GM12878 (cell line): ENCODE data around the gene LMOD3. TPM values are rescaled to one million over a fixed set of nuclear protein-coding genes. Genes with fewer than 3 reads are reported as not detected.

ENCODE experiments used
- ATAC-seq: fragments of 200-7000 bp; cut with Tn5 transposase; 3 replicates; pipeline ENCODE4 v1.9.1; 2020; ENCODE audit warnings: mild to moderate bottlenecking, moderate library complexity
- BruUV-seq: library from RNA; stranded (reverse); fragments of 400-500 nt; replicated peaks from 2 replicates; lab custom pipeline; 2021; lab: Mats Ljungman, UMichigan
- CTCF ChIA-PET: fragments of 300-600 bp; sonication (Branson Sonifier 250); formaldehyde crosslinking; extraction: SDS; loops from one replicate; lab custom pipeline; 2021; ENCODE audit warnings: inconsistent platforms; lab: Yijun Ruan, JAX
- POLR2A ChIA-PET: fragments of 350-600 bp; formaldehyde crosslinking; extraction: SDS; loops from one replicate; lab custom pipeline; 2021; ENCODE audit warnings: inconsistent platforms; lab: Charles Lee
- RAD21 ChIA-PET: fragments of 300-600 bp; sonication (Branson Sonifier 250); formaldehyde crosslinking; loops from one replicate; lab custom pipeline; 2023; ENCODE audit warnings: antibody characterized with exemption; ENCODE audit not compliant: unreplicated experiment; lab: Charles Lee
- SMC1A ChIA-PET: fragments of 300-600 bp; sonication (Branson Sonifier 250); formaldehyde crosslinking; loops from one replicate; lab custom pipeline; 2023; ENCODE audit not compliant: unreplicated experiment, uncharacterized antibody; lab: Charles Lee
- DNase-seq: peaks from one replicate; pipeline ENCODE4 v3.0.0-alpha.2; 2011; ENCODE audit warnings: low read depth, low spot score
- FAIRE-seq: peaks from 3 replicates; lab custom pipeline; 2011; peaks lifted over from hg19 to GRCh38; lab: Jason Lieb, UNC
- H2AFZ ChIP-seq: 2 replicates; pipeline ENCODE4 v1.6.0; 2011; ENCODE audit warnings: low read depth, low read length, control low read depth; ENCODE audit not compliant: control insufficient read depth
- H3K27ac ChIP-seq: 2 replicates; pipeline ENCODE4 v1.5.1; 2011; ENCODE audit warnings: control low read depth; ENCODE audit not compliant: control insufficient read depth, insufficient read depth
- H3K27me3 ChIP-seq, 2 experiments: replicated peaks in 1 of 2; 2 replicates each; pipeline versions ENCODE4 v1.6.0 to v1.6.1; 2011; ENCODE audit warnings: low read length in 1 of 2; ENCODE audit not compliant: control insufficient read depth in 2 of 2, insufficient read depth in 2 of 2
- H3K36me3 ChIP-seq, 2 experiments: 2 replicates each; pipeline ENCODE4 v1.5.1; 2011; ENCODE audit warnings: low read length in 1 of 2; ENCODE audit not compliant: control insufficient read depth in 2 of 2, insufficient read depth in 2 of 2
- H3K4me1 ChIP-seq: 2 replicates; pipeline ENCODE4 v1.6.1; 2011; ENCODE audit warnings: mild to moderate bottlenecking, low read length, moderate library complexity, mixed read lengths; ENCODE audit not compliant: control insufficient read depth, insufficient read depth
- H3K4me2 ChIP-seq: 2 replicates; pipeline ENCODE4 v1.6.0; 2011; ENCODE audit warnings: control low read depth; ENCODE audit not compliant: control insufficient read depth, insufficient read depth
- H3K4me3 ChIP-seq: fragments of 200-600 bp; sonication (generic); 2 replicates; pipeline ENCODE4 v1.5.1; 2016
- H3K79me2 ChIP-seq: 2 replicates; pipeline ENCODE4 v1.6.0; 2011; ENCODE audit warnings: low read length; ENCODE audit not compliant: control insufficient read depth, insufficient read depth
- H3K9ac ChIP-seq: 2 replicates; pipeline ENCODE4 v1.8.0; 2011; ENCODE audit warnings: low read length, control low read depth, mixed read lengths; ENCODE audit not compliant: control insufficient read depth, insufficient read depth
- H3K9me3 ChIP-seq: replicated peaks from 3 replicates; pipeline ENCODE4 v1.5.1; 2011; ENCODE audit warnings: mild to moderate bottlenecking, low read length; ENCODE audit not compliant: control insufficient read depth, insufficient read depth
- H4K20me1 ChIP-seq: 2 replicates; pipeline ENCODE4 v1.6.0; 2011; ENCODE audit not compliant: control insufficient read depth, insufficient read depth
- BCL11A ChIP-seq: IDR thresholded peaks from 2 replicates; pipeline ENCODE4 v1.6.1; 2011; ENCODE audit warnings: low read depth, low read length
- CBX3 ChIP-seq: fragments of 200-600 bp; sonication (generic); IDR thresholded peaks from 2 replicates; pipeline ENCODE4 v1.6.1; 2016; ENCODE audit warnings: low read depth, borderline replicate concordance
- ESRRA ChIP-seq: IDR thresholded peaks from 2 replicates; pipeline ENCODE4 v1.6.1; 2012; ENCODE audit warnings: mild to moderate bottlenecking, low read length, improper control_type of control experiment
- LARP7 ChIP-seq: fragments of 450-650 bp; IDR thresholded peaks from 2 replicates; pipeline ENCODE4 v1.6.1; 2017; ENCODE audit warnings: mild to moderate bottlenecking
- MLLT1 ChIP-seq: fragments of 450-650 bp; IDR thresholded peaks from 2 replicates; pipeline ENCODE4 v1.6.1; 2016; ENCODE audit warnings: mild to moderate bottlenecking
- NBN ChIP-seq: fragments of 450-650 bp; IDR thresholded peaks from 2 replicates; pipeline ENCODE4 v1.6.1; 2016
- NFYB ChIP-seq: IDR thresholded peaks from 2 replicates; pipeline ENCODE4 v1.6.1; 2011; ENCODE audit warnings: low read depth, mild to moderate bottlenecking, low read length, improper control_type of control experiment, moderate library complexity; ENCODE audit not compliant: insufficient read depth
- RUNX3 ChIP-seq: IDR thresholded peaks from 2 replicates; pipeline ENCODE4 v1.6.1; 2012; ENCODE audit warnings: low read length, inconsistent platforms
- SMAD1 ChIP-seq: fragments of 450-650 bp; IDR thresholded peaks from 2 replicates; pipeline ENCODE4 v1.6.1; 2018; ENCODE audit warnings: mild to moderate bottlenecking, low read depth; ENCODE audit not compliant: partially characterized antibody
- SMARCA5 ChIP-seq: fragments of 450-650 bp; IDR thresholded peaks from 2 replicates; pipeline ENCODE4 v1.6.1; 2017; ENCODE audit warnings: mild to moderate bottlenecking
- WGBS: methylation state at CpG from one replicate; pipeline ENCODE4 v1.1.6; 2016; ENCODE audit warnings: low lambda C conversion rate; ENCODE audit not compliant: insufficient replicate concordance, insufficient coverage; ENCODE audit errors: missing lambda C conversion rate; 5-methylcytosine and 5-hydroxymethylcytosine counted together
- in situ Hi-C: fragments of 300-500 bp; cut with MboI; formaldehyde crosslinking; loops from 9 replicates; pipeline ENCODE4 v1.14.3; 2018; ENCODE audit warnings: mixed read lengths
- intact Hi-C: fragments of 100-400 bp; cut with micrococcal nuclease; formaldehyde crosslinking; loops from one replicate; pipeline ENCODE4 v1.14.2; 2022; ENCODE audit not compliant: unreplicated experiment
- polyA plus RNA-seq, 11 experiments: library from polyadenylated mRNA; depleted of rRNA in 4 of 11; unstranded in 6 of 11; stranded (reverse) in 5 of 11; fragments of >200 nt; fragmentation: Nextera tagmentation in 4 of 11; fragmentation: Illumina TruSeq in 1 of 11; extraction: Ambion mirVana in 4 of 11; extraction: Trizol in 1 of 11; gene quantifications; 1 replicate in 1 of 11; 2 replicates in 10 of 11; pipeline versions ENCODE4 v1.2.1 to v1.2.3, GENCODE V29; 2011 to 2016; ENCODE audit warnings: inconsistent platforms in 2 of 11, missing spikeins in 2 of 11, low read depth in 1 of 11
- total RNA-seq, 4 experiments: library from RNA; depleted of rRNA in 3 of 4; stranded (reverse); fragments of >200 nt in 3 of 4; fragmentation: Illumina TruSeq in 1 of 4; extraction: Trizol in 1 of 4; gene quantifications; 2 replicates each; pipeline versions ENCODE4 v1.2.1 to v1.2.3, GENCODE V29; 2013 to 2021

The LMOD3 gene
- total and polyA plus RNA-seq, 10 of the 15 experiments (the other 5 are each of a cell fraction or from before 2014, with no cell fraction given) = 0.04 to 0.20 (median 0.09) TPM; not detected in 1

GRCh38 chr3:69085833-69086722 lies 36.3 kb downstream of the LMOD3 start:
- ChIA-PET SMC1A (interaction anchor here (0.8 to 19.6 kb wide), 11 partner anchors 7 to 323 kb away, joined by 3 to 234 read pairs (median 3); partner anchors contain the start of gene TMF1), POLR2A (interaction anchor here (0.6 to 4.1 kb wide), 8 partner anchors 8 to 356 kb away, joined by 3 to 30 read pairs (median 4); partner anchors contain the start of gene TMF1), CTCF (interaction anchor here (0.6 to 2.0 kb wide), 8 partner anchors 22 to 815 kb away, joined by 3 to 6 read pairs (median 4); no protein-coding TSS in a partner anchor), RAD21 (interaction anchor here (0.6 to 16.7 kb wide), 13 partner anchors 8 to 348 kb away, joined by 3 to 152 read pairs (median 3); partner anchors contain the start of gene TMF1)
- ATAC-seq (peak; percentile 6), DNase-seq (no peak), FAIRE-seq (no peak)
- TF ChIP-seq BCL11A (no peak), RUNX3 (0 out of 2 replicates have a peak, but pooled peaks have one; percentile 5), LARP7 (0 out of 2 replicates have a peak, but pooled peaks have one; percentile 22), CBX3 (no peak), ESRRA (no peak), NFYB (0 out of 2 replicates have a peak, but pooled peaks have one; percentile 14), MLLT1 (0 out of 2 replicates have a peak, but pooled peaks have one; percentile 35), SMAD1 (peak; percentile 93), NBN (0 out of 2 replicates have a peak, but pooled peaks have one; percentile 16), SMARCA5 (0 out of 2 replicates have a peak, but pooled peaks have one; percentile 26)
- peak overlapping the region; percentile 99 for H3K4me2 ChIP-seq
- H3K9me3 ChIP-seq = no peaks in the 10 kb centered on the region
- intact Hi-C loops = loop anchor here (2.0 to 10.0 kb wide), 3 partner anchors 33 to 1431 kb away; partner anchors contain the start of genes EOGT, SUCLG2 and TMF1
- H3K9ac ChIP-seq = peak overlapping the region; percentile 90
- peak overlapping the region; percentile 75 for H3K27ac ChIP-seq
- in situ Hi-C loops = no loop called here
- H3K36me3 ChIP-seq = peaks cover 0 to 6% of the 10 kb centered on the region in 2 experiments; a peak in 1 of 4 replicates
- no peaks in the 10 kb centered on the region for H4K20me1 ChIP-seq
- peak overlapping the region; percentile 48 for H2AFZ ChIP-seq
- peaks cover 70% of the 10 kb centered on the region for H3K79me2 ChIP-seq
- peaks cover 39% of the 10 kb centered on the region for H3K4me1 ChIP-seq
- H3K4me3 ChIP-seq = peak overlapping the region; percentile 98
- H3K27me3 ChIP-seq = no peaks in the 10 kb centered on the region
- under 1% methylated on average over 8 of the region's 8 CpGs for WGBS
- no TSS peak for BruUV-seq
